Activated CD8-positive, alpha-beta memory T cell treated with anti-CD3 and anti-CD28 coated beads, Interleukin-2, amount 10 ng/mL, durations not matched to agents 7 days and 5 days (primary cell): ENCODE measurements around the gene DHX35. TPM values are rescaled to one million over a fixed set of nuclear protein-coding genes. Genes with fewer than 3 reads are reported as not detected.

Source experiments
- ATAC-seq: fragments of 150-1000 bp; cut with Tn5 transposase; one replicate; pipeline ENCODE4 v1.10.0; 2021; ENCODE audit warnings: moderate library complexity
- CTCF ChIA-PET: fragments of 350-600 bp; sonication (Branson Sonifier 250); formaldehyde crosslinking; loops from one replicate; lab custom pipeline; 2021; ENCODE audit warnings: antibody characterized with exemption; lab: Charles Lee
- DNase-seq: peaks from one replicate; pipeline ENCODE4 v3.0.0-alpha.2; 2020
- H3K27ac Mint-ChIP-seq: one replicate; pipeline ENCODE4 v1.8.0; 2021; ENCODE audit warnings: mild to moderate bottlenecking, mixed read lengths
- H3K27me3 Mint-ChIP-seq: one replicate; pipeline ENCODE4 v1.8.0; 2021; ENCODE audit warnings: mixed read lengths
- H3K36me3 Mint-ChIP-seq: one replicate; pipeline ENCODE4 v1.8.0; 2021; ENCODE audit warnings: mild to moderate bottlenecking, mixed read lengths
- H3K4me1 Mint-ChIP-seq: one replicate; pipeline ENCODE4 v1.8.0; 2021; ENCODE audit warnings: mixed read lengths
- H3K4me3 Mint-ChIP-seq: one replicate; pipeline ENCODE4 v1.8.0; 2021; ENCODE audit warnings: mild to moderate bottlenecking, moderate library complexity, mixed read lengths
- H3K9me3 Mint-ChIP-seq: one replicate; pipeline ENCODE4 v1.8.0; 2022; ENCODE audit warnings: low read depth, mixed read lengths
- total RNA-seq, 2 experiments: library from RNA; stranded (reverse); gene quantifications; one replicate each; pipeline ENCODE4 v1.2.3, GENCODE V29; 2021

DHX35 gene
- total RNA-seq, 2 experiments from 2014 or later = 10.5 to 12.9 TPM

- H3K9me3 Mint-ChIP-seq = no peaks in the 10 kb centered on the region
- CTCF ChIA-PET = no interaction called here
- no peaks in the 10 kb centered on the region for H3K4me1 Mint-ChIP-seq
- ATAC-seq = no peak
- H3K36me3 Mint-ChIP-seq = peaks cover 1% of the 10 kb centered on the region
- no peak overlapping the region for H3K4me3 Mint-ChIP-seq
- DNase-seq = no peak
- no peaks in the 10 kb centered on the region for H3K27me3 Mint-ChIP-seq
- no peak overlapping the region for H3K27ac Mint-ChIP-seq
These were observed 80.4 kb downstream of the DHX35 start for GRCh38 chr20:39042279-39043150.

DNA sequence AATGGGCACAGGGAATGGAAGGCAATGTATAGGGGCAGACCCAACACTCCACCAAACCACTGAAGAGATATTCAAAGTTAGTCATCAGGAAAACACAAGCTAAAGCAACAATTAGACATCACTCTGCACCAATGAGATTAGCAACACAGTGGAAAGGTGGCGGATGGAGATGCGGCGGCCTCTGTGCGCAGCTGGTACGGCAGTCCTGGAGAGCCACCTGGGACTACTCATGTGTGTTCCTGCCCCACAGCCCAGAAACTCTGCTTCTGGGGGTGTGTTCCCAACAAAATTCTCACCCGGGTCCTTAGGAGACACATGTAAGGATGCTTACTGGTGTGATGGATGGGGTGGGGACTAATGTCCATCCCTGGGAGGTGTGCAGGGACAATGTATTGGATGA lies 82.4 kb downstream of the DHX35 start:
- ATAC-seq (no peak), DNase-seq (no peak)
- Mint-ChIP-seq H3K9me3 (no peaks in the 10 kb centered on the region), H3K4me1 (peaks cover 5% of the 10 kb centered on the region), H3K36me3 (no peaks in the 10 kb centered on the region), H3K27ac (no peak overlapping the region), H3K27me3 (no peaks in the 10 kb centered on the region), H3K4me3 (no peak overlapping the region)
- CTCF ChIA-PET = interaction anchor here (7.4 kb wide), 1 partner anchor 80 kb away, joined by 98 read pairs; the partner anchor contains the start of gene DHX35

GRCh38 chr20:39045676-39046075 lies 83.5 kb downstream of the DHX35 start:
- H3K9me3 Mint-ChIP-seq = no peaks in the 10 kb centered on the region
- H3K27ac Mint-ChIP-seq = no peak overlapping the region
- no peaks in the 10 kb centered on the region for H3K27me3 Mint-ChIP-seq
- DNase-seq (no peak), ATAC-seq (no peak)
- no peaks in the 10 kb centered on the region for H3K36me3 Mint-ChIP-seq
- H3K4me3 Mint-ChIP-seq = no peak overlapping the region
- CTCF ChIA-PET = interaction anchor here (1.4 to 7.4 kb wide), 6 partner anchors 8 to 320 kb away, joined by 4 to 170 read pairs (median 53); partner anchors contain the start of genes DHX35 and FAM83D
- H3K4me1 Mint-ChIP-seq = peaks cover 12% of the 10 kb centered on the region

DNA sequence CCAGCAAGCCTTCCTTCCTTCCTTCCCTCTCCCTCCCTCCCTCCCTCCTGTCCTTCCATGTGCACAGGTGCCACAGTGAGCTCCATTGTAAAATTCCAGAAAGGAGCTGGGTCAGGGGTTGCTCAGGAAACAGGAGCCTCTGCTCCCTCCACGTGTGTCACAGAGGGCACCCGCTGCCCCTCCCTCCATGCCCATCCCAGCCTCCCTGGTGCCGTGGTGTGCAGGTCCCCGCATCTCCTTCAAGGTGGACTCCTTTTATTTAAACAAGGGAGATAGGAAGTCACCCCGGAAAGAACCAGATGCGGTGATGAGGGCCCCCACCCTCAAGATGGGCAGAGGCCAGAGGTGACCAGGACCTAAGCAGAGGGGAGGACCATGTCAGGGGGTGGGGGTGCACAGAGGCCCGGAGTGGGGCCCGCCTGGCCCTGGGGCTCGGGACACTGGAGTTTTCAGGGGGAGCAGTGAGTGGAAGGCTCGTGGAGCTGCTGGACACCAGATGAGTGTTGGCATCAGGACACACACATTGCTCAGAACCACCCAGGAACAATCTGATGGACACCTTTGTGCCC lies 85.4 kb downstream of the DHX35 start:
- CTCF ChIA-PET = interaction anchor here (1.0 to 7.4 kb wide), 12 partner anchors 10 to 400 kb away, joined by 3 to 170 read pairs (median 7); partner anchors contain the start of genes DHX35 and FAM83D
- H3K27ac Mint-ChIP-seq = no peak overlapping the region
- ATAC-seq (no peak), DNase-seq (no peak)
- no peaks in the 10 kb centered on the region for H3K9me3 Mint-ChIP-seq
- no peak overlapping the region for H3K4me3 Mint-ChIP-seq
- peaks cover 14% of the 10 kb centered on the region for H3K4me1 Mint-ChIP-seq
- H3K36me3 Mint-ChIP-seq = no peaks in the 10 kb centered on the region
- no peaks in the 10 kb centered on the region for H3K27me3 Mint-ChIP-seq

GRCh38 chr20:39048000-39048696 lies 86.0 kb downstream of the DHX35 start:
- Mint-ChIP-seq H3K36me3 (no peaks in the 10 kb centered on the region), H3K27me3 (peaks cover 5% of the 10 kb centered on the region), H3K4me3 (no peak overlapping the region), H3K4me1 (peaks cover 14% of the 10 kb centered on the region), H3K27ac (no peak overlapping the region), H3K9me3 (no peaks in the 10 kb centered on the region)
- ATAC-seq (peak; percentile 83), DNase-seq (peak; percentile 81)
- CTCF ChIA-PET = interaction anchor here (0.6 to 7.4 kb wide), 34 partner anchors 9 to 1051 kb away, joined by 3 to 170 read pairs (median 6); partner anchors contain the start of genes DHX35 and FAM83D

DNA sequence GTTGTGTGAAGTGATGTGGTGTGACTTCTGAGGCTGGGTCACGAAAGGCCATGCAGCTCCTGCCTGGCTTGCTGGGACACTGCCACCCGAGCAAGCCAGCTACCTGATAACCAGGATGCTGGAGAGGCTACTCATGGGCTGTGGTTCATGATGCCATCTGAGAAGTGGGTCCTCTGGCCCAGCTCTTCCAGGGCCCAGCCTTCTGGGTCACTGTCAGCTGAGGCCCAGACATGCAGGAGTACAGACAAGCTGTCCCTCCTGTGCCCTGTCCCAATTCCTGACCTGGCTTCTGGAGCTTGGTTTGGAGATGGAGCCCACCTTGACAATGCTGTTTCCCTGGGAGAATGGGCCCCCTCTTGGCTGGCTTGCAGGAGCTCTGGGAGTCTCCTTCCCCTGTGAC lies 87.0 kb downstream of the DHX35 start:
- Mint-ChIP-seq H3K9me3 (no peaks in the 10 kb centered on the region), H3K27me3 (peaks cover 7% of the 10 kb centered on the region), H3K27ac (no peak overlapping the region), H3K4me3 (no peak overlapping the region), H3K36me3 (no peaks in the 10 kb centered on the region), H3K4me1 (peaks cover 14% of the 10 kb centered on the region)
- no peak for ATAC-seq
- DNase-seq = no peak
- CTCF ChIA-PET = interaction anchor here (0.7 to 7.4 kb wide), 47 partner anchors 10 to 1641 kb away, joined by 3 to 170 read pairs (median 5); partner anchors contain the start of genes DHX35 and FAM83D

DNA sequence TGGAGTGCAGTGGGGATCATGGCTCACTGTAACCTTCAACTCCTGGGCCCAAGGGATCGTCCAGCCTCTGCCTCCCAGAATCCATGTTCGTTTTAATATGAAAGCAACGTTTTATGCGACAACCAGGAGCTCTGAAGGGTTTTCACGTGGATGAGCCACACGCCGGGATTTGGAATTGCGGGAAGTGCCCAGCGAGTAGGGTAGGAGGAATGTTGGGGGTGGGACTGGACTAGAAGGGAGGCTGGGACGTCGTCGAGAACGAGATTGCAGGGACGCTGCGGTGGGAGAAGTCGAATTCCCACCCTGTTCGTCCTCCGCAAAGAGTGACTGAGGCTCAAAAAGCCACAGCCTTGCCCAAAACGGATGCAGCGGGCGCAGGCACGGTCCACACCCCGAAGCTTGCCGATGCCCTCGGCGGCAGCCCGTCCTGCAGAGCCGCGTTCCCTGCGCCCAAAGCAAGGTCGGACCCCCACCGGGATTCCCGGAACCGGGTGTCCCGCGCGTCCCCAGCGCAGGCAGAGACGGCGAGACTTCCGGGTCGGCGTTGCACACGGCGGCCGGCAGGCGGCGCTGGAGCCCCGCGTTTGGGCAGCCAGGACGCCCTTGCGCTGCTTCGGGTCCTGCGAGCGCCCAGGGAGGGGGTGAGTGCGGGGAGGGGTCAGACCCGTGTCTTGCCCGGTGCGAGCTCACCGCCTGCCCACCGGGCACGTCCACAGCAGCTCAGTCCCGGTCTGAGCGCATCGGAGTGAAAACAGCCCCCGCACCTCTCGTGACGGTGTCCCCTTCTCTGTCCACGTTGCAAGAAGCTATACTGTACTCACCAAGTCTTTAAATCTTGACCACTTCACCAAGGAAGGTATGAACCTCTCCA lies 87.8 kb downstream of the DHX35 start:
- Mint-ChIP-seq H3K27ac (peak overlapping the region; percentile 66), H3K4me3 (peak overlapping the region; percentile 75), H3K27me3 (peaks cover 7% of the 10 kb centered on the region), H3K36me3 (no peaks in the 10 kb centered on the region), H3K9me3 (no peaks in the 10 kb centered on the region), H3K4me1 (peaks cover 14% of the 10 kb centered on the region)
- ATAC-seq = peak; percentile 89
- DNase-seq = peak; percentile 81
- CTCF ChIA-PET = interaction anchor here (0.6 to 7.4 kb wide), 55 partner anchors 11 to 1913 kb away, joined by 3 to 170 read pairs (median 4); partner anchors contain the start of genes DHX35 and FAM83D

GRCh38 chr20:39050555-39050902 lies 88.4 kb downstream of the DHX35 start:
- H3K9me3 Mint-ChIP-seq = no peaks in the 10 kb centered on the region
- ATAC-seq = no peak

DNA sequence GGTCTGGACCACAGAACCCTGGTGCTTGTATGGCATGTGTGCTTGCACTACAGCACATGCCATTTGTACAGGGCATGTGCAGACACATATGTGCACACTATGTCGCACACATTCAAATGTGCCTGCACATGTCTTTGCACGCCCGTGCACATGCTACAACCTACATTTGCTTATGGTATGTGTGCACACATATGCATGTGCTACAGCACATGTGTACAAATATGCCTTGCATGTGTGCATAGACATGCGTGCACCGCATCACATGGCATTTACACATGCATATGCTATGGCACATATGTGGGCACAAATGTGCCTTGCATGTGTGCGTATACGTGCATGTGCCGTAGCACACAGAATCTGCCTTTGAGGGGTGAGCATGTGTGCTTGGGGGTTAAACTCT lies 90.5 kb downstream of the DHX35 start:
- H3K27ac Mint-ChIP-seq = no peak overlapping the region
- no peak for ATAC-seq

More at GRCh38 chr20:39050555-39050902, 88.4 kb downstream of the DHX35 start:
- Mint-ChIP-seq H3K4me1 (peaks cover 14% of the 10 kb centered on the region), H3K27me3 (peaks cover 7% of the 10 kb centered on the region), H3K36me3 (no peaks in the 10 kb centered on the region), H3K4me3 (peak overlapping the region; percentile 75), H3K27ac (peak overlapping the region; percentile 17)
- CTCF ChIA-PET = interaction anchor here (0.6 to 7.4 kb wide), 34 partner anchors 11 to 1912 kb away, joined by 3 to 170 read pairs (median 6); partner anchors contain the start of genes DHX35 and FAM83D
- DNase-seq = no peak

GRCh38 chr20:39057143-39057542 lies 95.0 kb downstream of the DHX35 start:
- ATAC-seq = no peak
- H3K4me3 Mint-ChIP-seq = no peak overlapping the region
- no peak for DNase-seq
- no peaks in the 10 kb centered on the region for H3K9me3 Mint-ChIP-seq
- H3K36me3 Mint-ChIP-seq = no peaks in the 10 kb centered on the region
- H3K27me3 Mint-ChIP-seq = peaks cover 25% of the 10 kb centered on the region
- H3K4me1 Mint-ChIP-seq = no peaks in the 10 kb centered on the region
- no peak overlapping the region for H3K27ac Mint-ChIP-seq
- CTCF ChIA-PET = interaction anchor here (1.7 to 2.7 kb wide), 2 partner anchors 10 to 24 kb away, joined by 3 to 13 read pairs; no protein-coding TSS in a partner anchor

More for the DNA sequence above, 90.5 kb downstream of the DHX35 start:
- DNase-seq = no peak
- CTCF ChIA-PET = interaction anchor here (7.1 kb wide), 1 partner anchor 27 kb away, joined by 170 read pairs; no protein-coding TSS in a partner anchor
- Mint-ChIP-seq H3K27me3 (peaks cover 22% of the 10 kb centered on the region), H3K9me3 (no peaks in the 10 kb centered on the region), H3K36me3 (no peaks in the 10 kb centered on the region), H3K4me3 (no peak overlapping the region), H3K4me1 (peaks cover 14% of the 10 kb centered on the region)

GRCh38 chr20:39057911-39058310 lies 95.8 kb downstream of the DHX35 start:
- Mint-ChIP-seq H3K9me3 (no peaks in the 10 kb centered on the region), H3K36me3 (no peaks in the 10 kb centered on the region), H3K27ac (no peak overlapping the region), H3K4me3 (no peak overlapping the region), H3K4me1 (no peaks in the 10 kb centered on the region), H3K27me3 (peaks cover 26% of the 10 kb centered on the region)
- DNase-seq (no peak), ATAC-seq (no peak)
- CTCF ChIA-PET = interaction anchor here (1.7 to 2.7 kb wide), 2 partner anchors 11 to 23 kb away, joined by 3 to 13 read pairs; no protein-coding TSS in a partner anchor

DNA sequence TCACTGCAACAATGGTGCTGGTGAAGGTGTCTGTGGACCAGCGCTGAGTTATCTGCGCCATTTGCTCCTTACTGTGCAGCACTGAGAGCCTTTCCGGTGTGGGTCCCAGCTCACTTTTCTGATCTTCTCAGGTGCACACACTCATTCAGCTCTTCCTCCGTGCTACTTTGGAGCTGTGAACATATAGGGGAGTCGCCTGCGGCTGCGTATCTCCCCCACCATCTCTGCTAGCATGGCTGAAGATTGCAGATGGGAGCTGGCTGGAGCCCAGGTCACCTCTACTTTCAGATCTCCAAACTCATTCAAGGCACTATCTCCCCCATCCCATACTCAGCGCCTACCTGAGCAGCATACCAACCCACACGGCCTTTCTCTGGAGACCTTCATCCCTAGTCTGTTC lies 96.9 kb downstream of the DHX35 start:
- H3K27me3 Mint-ChIP-seq = peaks cover 22% of the 10 kb centered on the region
- H3K4me1 Mint-ChIP-seq = no peaks in the 10 kb centered on the region
- CTCF ChIA-PET = no interaction called here
- ATAC-seq (no peak), DNase-seq (no peak)
- H3K4me3 Mint-ChIP-seq = no peak overlapping the region
- no peaks in the 10 kb centered on the region for H3K36me3 Mint-ChIP-seq
- no peaks in the 10 kb centered on the region for H3K9me3 Mint-ChIP-seq
- no peak overlapping the region for H3K27ac Mint-ChIP-seq
